ENCODE results near the gene TPRG1.

- TF ChIP-seq POLR2A (IDR thresholded peaks at IDR 0.05; ENCODE audit: low read length) (no peak), GATA1 (IDR thresholded peaks at IDR 0.05; ENCODE audit: low read depth, low read length) (no peak)
Observed at GRCh38 chr3:189304465-189305351, 132.9 kb downstream of the TPRG1 start.

All from erythroblast (primary cell).